Stomach (tissue), 9 donors: ENCODE data around the gene ESPN. TPM values are rescaled to one million over a fixed set of nuclear protein-coding genes. Genes with fewer than 3 reads are reported as not detected.
"Not testable (repeated sequence)": the region's sequence is repeated elsewhere in the genome, so short reads cannot be mapped to it uniquely, and the experiment has no call there.

Experiments used
- DNase-seq, 2 donors: peaks; one replicate each; pipeline versions ENCODE4 v3.0.0 to v3.0.0-alpha.2; 2013 to 2019
- H3K27ac ChIP-seq, 5 donors: fragments of 200-600 bp in 4 of 5; sonication (generic) in 4 of 5; one replicate each; pipeline ENCODE4 v1.5.1; 2013 to 2019; ENCODE audit warnings: mild to moderate bottlenecking in 1 of 5, moderate library complexity in 1 of 5
- H3K27me3 ChIP-seq, 3 donors: fragments of 200-600 bp; sonication (generic); one replicate each; pipeline ENCODE4 v1.5.1; 2017 to 2019; ENCODE audit warnings: mixed run types in 1 of 3
- H3K36me3 ChIP-seq, 4 donors: fragments of 200-600 bp; sonication (generic); 1 replicate in 3 of 4; 2 replicates in 1 of 4; pipeline ENCODE4 v1.5.1; 2016 to 2019
- H3K4me1 ChIP-seq, 4 donors: fragments of 200-600 bp; sonication (generic); one replicate each; pipeline ENCODE4 v1.5.1; 2016 to 2019
- H3K4me3 ChIP-seq, 4 donors: fragments of 200-600 bp; sonication (generic) in 3 of 4; one replicate each; pipeline ENCODE4 v1.5.1; 2016 to 2019; ENCODE audit warnings: mild to moderate bottlenecking in 1 of 4
- H3K9me3 ChIP-seq, 4 donors: fragments of 200-600 bp; sonication (generic); one replicate each; pipeline ENCODE4 v1.5.1; 2016 to 2019
- CTCF ChIP-seq, 7 experiments: fragments of 450-650 bp in 4 of 7; fragments of 200-600 bp in 3 of 7; sonication (generic) in 3 of 7; IDR thresholded peaks; one replicate each; pipeline ENCODE4 v1.5.1; 2016 to 2019; ENCODE audit warnings: antibody characterized with exemption in 7 of 7, control low read depth in 2 of 7, mild to moderate bottlenecking in 1 of 7
- EP300 ChIP-seq: sonication (generic); formaldehyde crosslinking; IDR thresholded peaks from one replicate; pipeline ENCODE4 v1.6.1; 2017; ENCODE audit warnings: antibody characterized with exemption
- POLR2A ChIP-seq, 4 donors: fragments of 450-650 bp; IDR thresholded peaks; one replicate each; pipeline ENCODE4 v1.6.1; 2016; ENCODE audit warnings: antibody characterized with exemption in 4 of 4, control low read depth in 2 of 4, mild to moderate bottlenecking in 1 of 4, moderate library complexity in 1 of 4
- POLR2AphosphoS5 ChIP-seq, 3 donors: sonication (generic); formaldehyde crosslinking; IDR thresholded peaks; one replicate each; pipeline ENCODE4 v1.6.1; 2016; ENCODE audit warnings: antibody characterized with exemption in 3 of 3
- WGBS, 5 donors: extraction: QIAGEN DNeasy Blood & Tissue Kit in 3 of 5; methylation state at CpG; one replicate each; pipeline versions ENCODE4 v1.1.5 to v1.1.7; 2013 to 2018; 5-methylcytosine and 5-hydroxymethylcytosine counted together
- intact Hi-C: fragments of 100-400 bp; cut with DNase I; formaldehyde crosslinking; loops from one replicate; pipeline ENCODE4 v1.15.1; 2023; ENCODE audit warnings: low total_unique reads
- polyA plus RNA-seq, 3 donors: library from polyadenylated mRNA; stranded (reverse); fragments of 200-250 nt; gene quantifications; one replicate each; pipeline ENCODE4 v1.2.3, GENCODE V29; 2013
- total RNA-seq, 5 donors: library from RNA; depleted of rRNA; stranded (reverse); fragments of >200 nt; gene quantifications; one replicate each; pipeline versions ENCODE4 v1.1.0 to v1.2.3, GENCODE V29; 2014 to 2016
- donor health status: healthy with polysubstance abuse.
- donor health status: Bipolar disorder and iron deficiency.
- donor health status: healthy.

Gene ESPN
- total and polyA plus RNA-seq, 8 donors = 1.5 to 68.4 (median 4.8) TPM; not detected in 2

GRCh38 chr1:6391951-6392808, 32.4 kb upstream of the ESPN start:
- H3K36me3 ChIP-seq = no peaks in the 10 kb centered on the region
- no peaks in the 10 kb centered on the region for H3K9me3 ChIP-seq
- WGBS, 5 donors = 40 to 48% (median 44%) methylated on average over 15 to 16 of the region's 16 CpGs
- DNase-seq = peak in 1 of 2 donors; percentile 61
- TF ChIP-seq CTCF (IDR thresholded peaks at IDR 0.05) = peak in 1 of 7 experiments; percentile 8
- TF ChIP-seq POLR2A (IDR thresholded peaks at IDR 0.05) = no peak
- no peak for TF ChIP-seq POLR2AphosphoS5 (IDR thresholded peaks at IDR 0.05)
- no peaks in the 10 kb centered on the region for H3K27me3 ChIP-seq
- H3K27ac ChIP-seq = peak overlapping the region in 3 of 5 donors; percentile 93 to 99 (median 99)
- intact Hi-C loops = no loop called here
- peak overlapping the region; percentile 59 to 72 (median 64) for H3K4me3 ChIP-seq
- peaks cover 14 to 20% (median 17%) of the 10 kb centered on the region in 4 donors for H3K4me1 ChIP-seq

GRCh38 chr1:6392809-6393399, 31.7 kb upstream of the ESPN start:
- no peak for TF ChIP-seq POLR2A (IDR thresholded peaks at IDR 0.05)
- TF ChIP-seq POLR2AphosphoS5 (IDR thresholded peaks at IDR 0.05) = no peak
- H3K4me3 ChIP-seq = peak overlapping the region; percentile 59 to 72 (median 64)
- H3K27ac ChIP-seq = peak overlapping the region; percentile 66 to 99 (median 99)
- H3K4me1 ChIP-seq = peaks cover 14 to 20% (median 17%) of the 10 kb centered on the region in 4 donors
- 0 to 3% (median 1%) methylated on average over 5 to 83 of the region's 83 CpGs for WGBS, 5 donors
- H3K36me3 ChIP-seq = no peaks in the 10 kb centered on the region
- no peaks in the 10 kb centered on the region for H3K9me3 ChIP-seq
- intact Hi-C loops = no loop called here
- no peak for DNase-seq
- H3K27me3 ChIP-seq = no peaks in the 10 kb centered on the region

- H3K4me3 ChIP-seq = peak within 1 kb of the TSS; percentile 59 to 72 (median 64)
- no peaks in the 10 kb centered on the region for H3K36me3 ChIP-seq
- intact Hi-C loops = no loop called here
- WGBS, 5 donors = 0 to 1% (median 1%) methylated on average over 42 to 87 of the region's 87 CpGs
- peak; percentile 90 to 97 for DNase-seq
- peaks cover 14 to 20% (median 17%) of the 10 kb centered on the region in 4 donors for H3K4me1 ChIP-seq
- H3K27me3 ChIP-seq = no peaks in the 10 kb centered on the region
- peak within 1 kb of the TSS; percentile 93 to 100 (median 99) for H3K27ac ChIP-seq
- no peaks in the 10 kb centered on the region for H3K9me3 ChIP-seq
- TF ChIP-seq CTCF (IDR thresholded peaks at IDR 0.05) = peak in 2 of 7 experiments; percentile 12 to 37
- TF ChIP-seq POLR2AphosphoS5 (IDR thresholded peaks at IDR 0.05) = peak; percentile 21 to 48 (median 35)
- TF ChIP-seq POLR2A (IDR thresholded peaks at IDR 0.05) = no peak
- no peak for TF ChIP-seq EP300
Measured at GRCh38 chr1:6393400-6394187, 31.0 kb upstream of the ESPN start, which contains the start of gene ACOT7. ACOT7 (minus strand) TSS chr1:6393767; CDS start chr1:6393399, 368 bp downstream.

- H3K9me3 ChIP-seq, H3K4me3 ChIP-seq, H3K36me3 ChIP-seq, DNase-seq, intact Hi-C loops, H3K27me3 ChIP-seq, H3K27ac ChIP-seq: not testable (repeated sequence)
- 79 to 93% (median 91%) methylated on average over 7 to 8 of the region's 8 CpGs for WGBS, 5 donors
- H3K4me1 ChIP-seq = peaks cover 14 to 20% (median 17%) of the 10 kb centered on the region in 4 donors
Measured at GRCh38 chr1:6395130-6395529, 29.4 kb upstream of the ESPN start.

- intact Hi-C loops, DNase-seq, H3K36me3 ChIP-seq, H3K4me3 ChIP-seq, H3K27ac ChIP-seq, H3K27me3 ChIP-seq, H3K9me3 ChIP-seq: not testable (repeated sequence)
- WGBS, 5 donors = 93 to 100% (median 96%) methylated on average over 14 to 34 of the region's 34 CpGs
- H3K4me1 ChIP-seq = peaks cover 14 to 20% (median 17%) of the 10 kb centered on the region in 4 donors
Measured at GRCh38 chr1:6395781-6396244, 28.8 kb upstream of the ESPN start.
